GM12878 (cell line): ENCODE data around the gene SERPING1. TPM values are rescaled to one million over a fixed set of nuclear protein-coding genes. Genes with fewer than 3 reads are reported as not detected.

ENCODE experiments used
- ATAC-seq: fragments of 200-7000 bp; cut with Tn5 transposase; 3 replicates; pipeline ENCODE4 v1.9.1; 2020; ENCODE audit warnings: mild to moderate bottlenecking, moderate library complexity
- BruUV-seq: library from RNA; stranded (reverse); fragments of 400-500 nt; replicated peaks from 2 replicates; lab custom pipeline; 2021; lab: Mats Ljungman, UMichigan
- CTCF ChIA-PET: fragments of 300-600 bp; sonication (Branson Sonifier 250); formaldehyde crosslinking; extraction: SDS; loops from one replicate; lab custom pipeline; 2021; ENCODE audit warnings: inconsistent platforms; lab: Yijun Ruan, JAX
- POLR2A ChIA-PET: fragments of 350-600 bp; formaldehyde crosslinking; extraction: SDS; loops from one replicate; lab custom pipeline; 2021; ENCODE audit warnings: inconsistent platforms; lab: Charles Lee
- RAD21 ChIA-PET: fragments of 300-600 bp; sonication (Branson Sonifier 250); formaldehyde crosslinking; loops from one replicate; lab custom pipeline; 2023; ENCODE audit warnings: antibody characterized with exemption; ENCODE audit not compliant: unreplicated experiment; lab: Charles Lee
- SMC1A ChIA-PET: fragments of 300-600 bp; sonication (Branson Sonifier 250); formaldehyde crosslinking; loops from one replicate; lab custom pipeline; 2023; ENCODE audit not compliant: unreplicated experiment, uncharacterized antibody; lab: Charles Lee
- DNase-seq: peaks from one replicate; pipeline ENCODE4 v3.0.0-alpha.2; 2011; ENCODE audit warnings: low read depth, low spot score
- FAIRE-seq: peaks from 3 replicates; lab custom pipeline; 2011; peaks lifted over from hg19 to GRCh38; lab: Jason Lieb, UNC
- H2AFZ ChIP-seq: 2 replicates; pipeline ENCODE4 v1.6.0; 2011; ENCODE audit warnings: low read depth, low read length, control low read depth; ENCODE audit not compliant: control insufficient read depth
- H3K27ac ChIP-seq: 2 replicates; pipeline ENCODE4 v1.5.1; 2011; ENCODE audit warnings: control low read depth; ENCODE audit not compliant: control insufficient read depth, insufficient read depth
- H3K27me3 ChIP-seq, 2 experiments: replicated peaks in 1 of 2; 2 replicates each; pipeline versions ENCODE4 v1.6.0 to v1.6.1; 2011; ENCODE audit warnings: low read length in 1 of 2; ENCODE audit not compliant: control insufficient read depth in 2 of 2, insufficient read depth in 2 of 2
- H3K36me3 ChIP-seq, 2 experiments: 2 replicates each; pipeline ENCODE4 v1.5.1; 2011; ENCODE audit warnings: low read length in 1 of 2; ENCODE audit not compliant: control insufficient read depth in 2 of 2, insufficient read depth in 2 of 2
- H3K4me1 ChIP-seq: 2 replicates; pipeline ENCODE4 v1.6.1; 2011; ENCODE audit warnings: mild to moderate bottlenecking, low read length, moderate library complexity, mixed read lengths; ENCODE audit not compliant: control insufficient read depth, insufficient read depth
- H3K4me2 ChIP-seq: 2 replicates; pipeline ENCODE4 v1.6.0; 2011; ENCODE audit warnings: control low read depth; ENCODE audit not compliant: control insufficient read depth, insufficient read depth
- H3K4me3 ChIP-seq: fragments of 200-600 bp; sonication (generic); 2 replicates; pipeline ENCODE4 v1.5.1; 2016
- H3K79me2 ChIP-seq: 2 replicates; pipeline ENCODE4 v1.6.0; 2011; ENCODE audit warnings: low read length; ENCODE audit not compliant: control insufficient read depth, insufficient read depth
- H3K9ac ChIP-seq: 2 replicates; pipeline ENCODE4 v1.8.0; 2011; ENCODE audit warnings: low read length, control low read depth, mixed read lengths; ENCODE audit not compliant: control insufficient read depth, insufficient read depth
- H3K9me3 ChIP-seq: replicated peaks from 3 replicates; pipeline ENCODE4 v1.5.1; 2011; ENCODE audit warnings: mild to moderate bottlenecking, low read length; ENCODE audit not compliant: control insufficient read depth, insufficient read depth
- H4K20me1 ChIP-seq: 2 replicates; pipeline ENCODE4 v1.6.0; 2011; ENCODE audit not compliant: control insufficient read depth, insufficient read depth
- CBX3 ChIP-seq: fragments of 200-600 bp; sonication (generic); IDR thresholded peaks from 2 replicates; pipeline ENCODE4 v1.6.1; 2016; ENCODE audit warnings: low read depth, borderline replicate concordance
- CREM ChIP-seq: IDR thresholded peaks from 2 replicates; pipeline ENCODE4 v1.6.1; 2014; ENCODE audit warnings: antibody characterized with exemption, low read depth
- CUX1 ChIP-seq: IDR thresholded peaks from 2 replicates; pipeline ENCODE4 v1.6.1; 2012; ENCODE audit warnings: improper control_type of control experiment, low read depth, low read length; ENCODE audit not compliant: insufficient replicate concordance
- ESRRA ChIP-seq: IDR thresholded peaks from 2 replicates; pipeline ENCODE4 v1.6.1; 2012; ENCODE audit warnings: mild to moderate bottlenecking, low read length, improper control_type of control experiment
- FOS ChIP-seq: IDR thresholded peaks from 3 replicates; pipeline ENCODE4 v1.6.1; 2011; ENCODE audit warnings: borderline replicate concordance; ENCODE audit not compliant: insufficient read length; ENCODE audit errors: extremely low read depth
- IKZF1 ChIP-seq: fragments of 450-650 bp; conservative IDR thresholded peaks from 2 replicates; pipeline ENCODE4 v1.6.1; 2017; ENCODE audit warnings: antibody characterized with exemption, mild to moderate bottlenecking
- IRF5 ChIP-seq: fragments of 450-650 bp; IDR thresholded peaks from 2 replicates; pipeline ENCODE4 v1.6.1; 2017; ENCODE audit warnings: borderline replicate concordance
- KAT2A ChIP-seq: conservative IDR thresholded peaks from 2 replicates; pipeline ENCODE4 v1.6.1; 2011; ENCODE audit warnings: low read depth, low read length; ENCODE audit not compliant: control insufficient read depth
- MAX ChIP-seq: IDR thresholded peaks from 2 replicates; pipeline ENCODE4 v1.6.1; 2012; ENCODE audit warnings: low read depth, low read length, improper control_type of control experiment
- MEF2A ChIP-seq: IDR thresholded peaks from 2 replicates; pipeline ENCODE4 v1.6.1; 2011; ENCODE audit warnings: low read depth, mild to moderate bottlenecking, low read length, moderate library complexity; ENCODE audit not compliant: insufficient read depth
- MYC ChIP-seq: IDR thresholded peaks from 2 replicates; pipeline ENCODE4 v1.6.1; 2011; ENCODE audit warnings: mild to moderate bottlenecking, low read length, moderate library complexity, inconsistent platforms; ENCODE audit not compliant: insufficient read depth, insufficient replicate concordance, insufficient read length, severe bottlenecking
- NR2F1 ChIP-seq: fragments of 450-650 bp; conservative IDR thresholded peaks from 2 replicates; pipeline ENCODE4 v1.6.1; 2017; ENCODE audit warnings: mild to moderate bottlenecking
- NRF1 ChIP-seq: conservative IDR thresholded peaks from 2 replicates; pipeline ENCODE4 v1.6.1; 2011; ENCODE audit warnings: mild to moderate bottlenecking, low read depth, low read length, improper control_type of control experiment
- POLR2A ChIP-seq: IDR thresholded peaks from 2 replicates; pipeline ENCODE4 v1.6.1; 2011; ENCODE audit warnings: low read depth, mild to moderate bottlenecking, low read length
- SMARCA5 ChIP-seq: fragments of 450-650 bp; IDR thresholded peaks from 2 replicates; pipeline ENCODE4 v1.6.1; 2017; ENCODE audit warnings: mild to moderate bottlenecking
- SMC3 ChIP-seq: IDR thresholded peaks from 2 replicates; pipeline ENCODE4 v1.6.1; 2011; ENCODE audit warnings: low read length, improper control_type of control experiment, borderline replicate concordance
- WRNIP1 ChIP-seq: IDR thresholded peaks from 2 replicates; pipeline ENCODE4 v1.6.1; 2011; ENCODE audit warnings: low read depth, low read length, improper control_type of control experiment, borderline replicate concordance
- YBX1 ChIP-seq: fragments of 450-650 bp; IDR thresholded peaks from 2 replicates; pipeline ENCODE4 v1.6.1; 2016; ENCODE audit warnings: antibody characterized with exemption
- WGBS: methylation state at CpG from one replicate; pipeline ENCODE4 v1.1.6; 2016; ENCODE audit warnings: low lambda C conversion rate; ENCODE audit not compliant: insufficient replicate concordance, insufficient coverage; ENCODE audit errors: missing lambda C conversion rate; 5-methylcytosine and 5-hydroxymethylcytosine counted together
- in situ Hi-C: fragments of 300-500 bp; cut with MboI; formaldehyde crosslinking; loops from 9 replicates; pipeline ENCODE4 v1.14.3; 2018; ENCODE audit warnings: mixed read lengths
- intact Hi-C: fragments of 100-400 bp; cut with micrococcal nuclease; formaldehyde crosslinking; loops from one replicate; pipeline ENCODE4 v1.14.2; 2022; ENCODE audit not compliant: unreplicated experiment
- polyA plus RNA-seq, 11 experiments: library from polyadenylated mRNA; depleted of rRNA in 4 of 11; unstranded in 6 of 11; stranded (reverse) in 5 of 11; fragments of >200 nt; fragmentation: Nextera tagmentation in 4 of 11; fragmentation: Illumina TruSeq in 1 of 11; extraction: Ambion mirVana in 4 of 11; extraction: Trizol in 1 of 11; gene quantifications; 1 replicate in 1 of 11; 2 replicates in 10 of 11; pipeline versions ENCODE4 v1.2.1 to v1.2.3, GENCODE V29; 2011 to 2016; ENCODE audit warnings: inconsistent platforms in 2 of 11, missing spikeins in 2 of 11, low read depth in 1 of 11
- total RNA-seq, 4 experiments: library from RNA; depleted of rRNA in 3 of 4; stranded (reverse); fragments of >200 nt in 3 of 4; fragmentation: Illumina TruSeq in 1 of 4; extraction: Trizol in 1 of 4; gene quantifications; 2 replicates each; pipeline versions ENCODE4 v1.2.1 to v1.2.3, GENCODE V29; 2013 to 2021

The SERPING1 gene
- total and polyA plus RNA-seq, 10 of the 15 experiments (the other 5 are each of a cell fraction or from before 2014, with no cell fraction given) = 0.24 to 1.4 TPM; not detected in 8

GRCh38 chr11:57549983-57550382 lies 47.5 kb upstream of the SERPING1 start:
- no peaks in the 10 kb centered on the region for H4K20me1 ChIP-seq
- no peak overlapping the region for H2AFZ ChIP-seq
- H3K9me3 ChIP-seq = no peaks in the 10 kb centered on the region
- no TSS peak for BruUV-seq
- no peak overlapping the region for H3K9ac ChIP-seq
- ChIA-PET SMC1A (interaction anchor here (1.0 to 1.2 kb wide), 2 partner anchors 9 to 56 kb away, joined by 3 to 4 read pairs; no protein-coding TSS in a partner anchor), RAD21 (interaction anchor here (1.1 kb wide), 1 partner anchor 13 kb away, joined by 3 read pairs; no protein-coding TSS in a partner anchor), CTCF (interaction anchor here (0.9 to 3.1 kb wide), 4 partner anchors 9 to 95 kb away, joined by 3 to 19 read pairs (median 4); no protein-coding TSS in a partner anchor), POLR2A (interaction anchor here (0.8 kb wide), 1 partner anchor 18 kb away, joined by 3 read pairs; the partner anchor contains the start of gene UBE2L6)
- intact Hi-C loops = no loop called here
- in situ Hi-C loops = no loop called here
- H3K27me3 ChIP-seq = no peaks in the 10 kb centered on the region
- H3K4me3 ChIP-seq = no peak overlapping the region
- H3K4me2 ChIP-seq = no peak overlapping the region
- DNase-seq = no peak
- 90% methylated on average over 8 of the region's 8 CpGs for WGBS
- TF ChIP-seq SMARCA5 (no peak), SMC3 (no peak), CBX3 (no peak), NRF1 (no peak), MYC (no peak), POLR2A (no peak), MEF2A (no peak), KAT2A (no peak), WRNIP1 (no peak), FOS (no peak), NR2F1 (no peak), CUX1 (no peak), MAX (no peak), IRF5 (no peak), IKZF1 (no peak), YBX1 (no peak), CREM (no peak), ESRRA (no peak)
- TF ChIP-seq, all 136 proteins: peak for 0
- Histone ChIP-seq H3K79me2 (no peaks in the 10 kb centered on the region), H3K4me1 (peaks cover 15% of the 10 kb centered on the region), H3K36me3 (peaks cover 28 to 32% of the 10 kb centered on the region in 2 experiments), H3K27ac (no peak overlapping the region)
- FAIRE-seq (no peak), ATAC-seq (no peak)
